GM03348 (cell line): ENCODE results near the gene LRRC40.
"Not testable (repeated sequence)": the region's sequence is repeated elsewhere in the genome, so short reads cannot be mapped to it uniquely, and the experiment has no call there.

Experiments
- DNase-seq: peaks from one replicate; pipeline ENCODE4 v3.0.0; 2012; ENCODE audit warnings: low spot score

The LRRC40 gene

DNA sequence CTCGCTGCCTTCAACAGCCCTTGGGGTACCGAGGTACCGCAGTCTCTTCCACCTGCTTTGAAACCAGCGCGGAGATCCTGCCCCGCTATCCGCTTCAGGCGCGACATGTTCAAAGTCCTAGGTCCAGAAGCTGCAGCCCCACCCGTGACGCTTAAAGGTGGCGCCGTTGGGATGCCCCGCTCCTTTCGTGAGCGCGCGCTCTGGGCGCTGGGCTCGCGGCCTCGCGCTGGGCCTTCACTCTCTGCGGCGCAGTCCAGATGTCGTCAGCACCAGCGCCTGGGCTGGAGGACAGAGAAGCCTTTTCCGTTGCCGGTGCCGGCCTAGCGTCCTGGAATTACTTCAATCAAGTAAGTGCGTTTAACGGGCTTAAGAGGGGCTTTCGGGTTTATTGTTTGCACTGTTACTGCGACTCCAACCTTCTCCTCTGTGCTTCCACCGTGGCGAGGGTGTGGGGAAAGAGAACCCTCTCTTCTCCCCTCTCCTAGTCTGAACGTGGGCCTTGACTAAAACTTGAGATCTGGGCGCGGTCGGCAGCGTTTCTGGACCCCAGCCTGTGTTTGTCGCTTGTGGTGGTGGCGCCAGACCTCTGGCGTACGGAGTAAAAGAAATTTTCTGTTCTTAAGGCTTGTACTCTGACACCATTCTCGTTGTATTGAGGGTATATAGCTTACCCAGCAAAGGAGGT lies at the start of gene LRRC40:
Gene LRRC40, minus strand, starts transcription at position 146 of the 685 bp plus-strand sequence. Its CDS starts 39 bp downstream, at position 107.
- DNase-seq = peak; percentile 96

DNA sequence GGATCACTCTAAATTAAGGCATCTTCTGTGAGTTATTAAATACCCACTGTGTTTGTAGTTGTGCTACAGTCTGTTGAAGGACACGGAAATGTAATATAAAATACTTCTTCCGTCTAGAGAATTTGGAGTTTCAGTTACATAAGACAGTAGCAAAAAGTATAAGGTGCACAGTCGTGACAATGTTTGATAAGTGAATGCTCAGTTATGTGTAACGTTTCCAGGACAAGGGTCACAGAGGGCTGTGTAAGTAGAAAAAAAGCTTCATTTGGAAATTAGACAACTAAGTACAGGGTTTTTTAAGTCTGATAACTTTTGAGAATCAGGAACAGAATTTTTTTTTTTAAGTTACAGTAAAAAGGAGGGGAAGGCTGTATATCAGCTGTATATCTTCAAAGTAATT lies 43.4 kb upstream of the LRRC40 start:
- DNase-seq = no peak

DNA sequence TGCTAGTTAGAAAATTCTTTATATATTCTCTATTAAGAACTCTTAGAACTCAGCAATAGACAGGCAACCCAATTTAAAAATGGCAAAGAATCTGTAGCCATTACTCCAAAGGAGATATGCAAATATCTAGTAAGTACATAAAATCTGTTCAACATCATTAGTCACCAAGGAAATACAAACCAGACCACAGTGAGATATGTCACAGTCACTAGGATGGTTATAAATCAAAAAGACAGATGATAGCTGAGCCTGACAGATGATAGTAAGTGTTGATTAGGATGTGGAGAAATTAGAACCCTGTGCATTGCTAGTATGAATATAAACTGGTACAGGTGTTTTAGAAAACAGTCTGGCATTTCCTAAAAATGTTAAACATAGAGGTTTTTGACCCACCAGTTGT lies 42.4 kb upstream of the LRRC40 start:
- DNase-seq = no peak

DNA sequence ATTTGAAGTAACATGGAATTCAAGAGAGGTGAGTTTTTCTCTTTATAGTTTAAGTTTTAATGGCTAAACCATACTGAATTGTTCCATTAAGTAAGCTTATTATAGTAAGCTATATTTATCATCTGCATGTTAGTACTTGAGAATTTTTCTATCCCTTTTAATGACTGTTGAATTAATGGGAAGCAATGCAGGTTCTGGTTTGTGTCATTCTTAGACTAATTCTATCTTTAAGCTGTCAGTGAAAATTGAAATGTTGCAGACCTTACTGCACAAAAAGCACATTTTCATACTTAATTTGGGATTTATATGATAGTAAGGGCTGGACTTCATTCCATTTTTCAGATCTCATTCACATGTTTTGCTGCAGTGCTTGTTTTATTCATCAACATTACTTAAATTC lies 41.7 kb upstream of the LRRC40 start:
- DNase-seq = no peak

DNA sequence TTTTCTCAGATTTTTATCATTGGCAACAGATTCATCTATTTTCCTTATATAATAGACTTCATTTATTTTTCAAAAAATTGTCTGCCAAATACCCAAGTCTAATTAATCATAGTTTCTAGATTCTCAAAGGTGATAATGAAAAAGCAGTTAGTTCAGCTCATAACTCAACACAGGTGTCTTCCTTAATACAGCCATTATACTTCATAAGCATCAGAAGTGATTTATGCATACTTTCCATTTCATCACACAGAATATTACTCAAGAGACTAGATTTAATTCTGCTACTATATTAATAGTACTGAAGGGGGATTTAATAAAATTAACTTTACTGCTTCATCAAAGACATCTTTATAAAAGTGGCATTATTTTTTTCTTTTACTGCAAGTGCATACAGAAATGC lies 34.6 kb upstream of the LRRC40 start:
- no peak for DNase-seq

DNA sequence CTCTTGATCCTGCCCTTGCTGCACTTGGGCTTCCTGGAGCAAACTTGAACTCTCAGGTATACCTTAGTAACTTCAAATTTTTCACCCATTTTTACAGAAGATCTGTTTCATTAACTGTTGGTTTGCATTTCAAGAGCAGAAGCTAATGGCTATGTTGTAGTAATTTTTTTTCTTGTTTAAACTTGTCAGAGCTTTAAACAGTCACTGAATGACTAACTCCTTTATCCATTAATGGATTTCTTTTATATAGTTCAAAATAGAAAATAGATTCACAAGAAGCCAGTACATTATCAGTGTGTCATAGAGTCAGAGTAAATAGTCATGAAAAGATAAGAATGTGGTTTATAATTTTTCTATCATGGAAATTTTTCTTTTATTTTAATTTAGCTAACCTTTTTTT lies 29.4 kb upstream of the LRRC40 start:
- DNase-seq = no peak

DNA sequence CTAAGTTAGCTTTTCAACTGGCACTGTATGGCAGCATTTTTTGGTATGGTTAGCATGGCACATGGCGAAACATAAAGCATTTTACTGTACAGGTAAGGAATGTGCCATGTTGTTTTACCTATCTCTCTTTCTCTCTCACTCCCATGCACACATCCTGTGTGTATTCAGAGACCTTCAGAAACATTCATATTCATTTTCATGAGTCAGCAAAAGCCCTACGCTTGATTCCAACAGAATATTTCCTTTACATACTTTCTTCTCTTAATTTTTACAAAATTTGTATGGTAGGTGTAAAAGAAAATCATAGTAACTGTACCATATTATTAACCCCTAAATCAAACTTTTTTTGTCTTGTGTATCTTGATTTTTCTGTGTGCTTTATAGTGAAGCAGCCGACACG lies 26.1 kb upstream of the LRRC40 start:
- no peak for DNase-seq

DNA sequence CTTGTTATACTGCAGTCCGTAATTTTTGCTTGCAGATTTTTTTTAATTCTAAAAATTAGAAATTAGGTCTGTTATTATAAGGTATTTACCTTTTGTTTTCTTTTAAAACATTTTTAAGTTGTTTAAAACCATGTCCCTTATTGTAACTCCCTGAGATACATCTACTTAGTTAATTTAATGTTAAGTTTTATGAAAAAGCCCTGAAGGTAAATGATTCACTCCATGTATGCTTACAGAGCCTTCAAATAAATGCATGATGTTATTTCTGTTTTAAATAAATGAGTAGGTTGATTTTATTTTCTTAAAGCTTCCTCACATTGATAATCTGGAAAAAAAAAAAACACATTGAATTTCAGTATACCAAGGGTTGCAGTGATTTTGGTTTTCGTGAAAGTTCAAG lies 23.3 kb upstream of the LRRC40 start:
- no peak for DNase-seq

DNA sequence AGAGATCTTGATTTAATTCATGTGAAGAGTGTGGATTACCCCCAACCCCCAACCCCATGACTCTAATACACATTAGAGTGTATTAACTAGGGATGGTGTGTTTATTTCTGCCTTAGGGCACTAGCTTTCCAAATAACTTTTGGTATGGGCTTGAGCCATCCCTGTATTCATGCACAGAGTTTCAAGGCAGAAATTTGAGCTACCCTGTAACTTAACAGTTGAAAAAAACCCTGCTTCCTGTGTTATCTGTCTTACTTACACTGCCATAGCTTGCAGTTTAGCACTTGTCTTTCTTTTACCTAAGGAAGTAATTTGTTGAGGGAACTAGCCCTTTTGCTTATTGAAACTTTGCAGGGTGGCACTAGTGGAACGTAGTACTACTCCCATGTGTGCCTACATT lies 22.1 kb upstream of the LRRC40 start:
- DNase-seq = no peak

DNA sequence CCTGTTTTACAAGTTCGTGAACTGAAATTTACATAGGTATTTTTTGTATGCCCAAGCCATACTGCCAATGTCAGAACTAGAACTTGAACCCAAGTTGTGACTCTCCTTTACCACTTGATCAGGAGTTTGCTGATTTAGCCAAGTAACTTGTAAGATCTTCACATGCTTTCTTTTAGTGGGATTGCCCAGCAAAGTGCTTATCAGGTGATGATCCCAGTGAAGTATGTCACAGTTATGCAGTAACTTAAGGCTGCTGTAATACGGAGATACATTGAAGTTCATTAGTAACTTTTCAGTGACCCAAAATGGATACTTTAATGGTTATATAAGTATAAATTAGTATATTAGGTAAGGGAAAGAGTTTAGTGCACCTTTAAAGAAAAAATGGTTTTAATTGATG lies 19.6 kb upstream of the LRRC40 start:
- no peak for DNase-seq

DNA sequence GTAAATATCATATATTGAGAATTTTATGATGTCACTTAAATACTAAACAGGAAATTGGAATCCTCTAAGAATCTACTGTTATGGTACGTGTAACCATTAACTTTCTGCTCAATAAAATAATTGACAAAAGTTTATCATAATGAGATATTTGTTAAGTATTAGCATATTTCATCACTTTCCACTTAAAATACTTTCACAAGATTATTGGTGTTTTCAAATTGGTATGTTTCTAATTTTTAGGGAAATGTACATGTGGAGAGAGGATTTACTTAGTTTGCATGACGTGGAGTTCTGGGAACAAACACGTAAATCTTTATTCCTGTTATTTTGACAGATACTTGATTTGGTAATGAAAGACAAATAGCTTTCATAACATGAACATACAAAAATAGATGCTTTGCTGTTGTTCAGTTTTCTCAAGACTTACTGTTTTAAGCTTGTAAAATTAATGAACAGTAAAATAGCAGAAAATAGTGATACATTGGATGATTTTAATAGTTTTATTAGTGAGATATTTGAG lies 17.4 kb upstream of the LRRC40 start:
- DNase-seq = no peak

DNA sequence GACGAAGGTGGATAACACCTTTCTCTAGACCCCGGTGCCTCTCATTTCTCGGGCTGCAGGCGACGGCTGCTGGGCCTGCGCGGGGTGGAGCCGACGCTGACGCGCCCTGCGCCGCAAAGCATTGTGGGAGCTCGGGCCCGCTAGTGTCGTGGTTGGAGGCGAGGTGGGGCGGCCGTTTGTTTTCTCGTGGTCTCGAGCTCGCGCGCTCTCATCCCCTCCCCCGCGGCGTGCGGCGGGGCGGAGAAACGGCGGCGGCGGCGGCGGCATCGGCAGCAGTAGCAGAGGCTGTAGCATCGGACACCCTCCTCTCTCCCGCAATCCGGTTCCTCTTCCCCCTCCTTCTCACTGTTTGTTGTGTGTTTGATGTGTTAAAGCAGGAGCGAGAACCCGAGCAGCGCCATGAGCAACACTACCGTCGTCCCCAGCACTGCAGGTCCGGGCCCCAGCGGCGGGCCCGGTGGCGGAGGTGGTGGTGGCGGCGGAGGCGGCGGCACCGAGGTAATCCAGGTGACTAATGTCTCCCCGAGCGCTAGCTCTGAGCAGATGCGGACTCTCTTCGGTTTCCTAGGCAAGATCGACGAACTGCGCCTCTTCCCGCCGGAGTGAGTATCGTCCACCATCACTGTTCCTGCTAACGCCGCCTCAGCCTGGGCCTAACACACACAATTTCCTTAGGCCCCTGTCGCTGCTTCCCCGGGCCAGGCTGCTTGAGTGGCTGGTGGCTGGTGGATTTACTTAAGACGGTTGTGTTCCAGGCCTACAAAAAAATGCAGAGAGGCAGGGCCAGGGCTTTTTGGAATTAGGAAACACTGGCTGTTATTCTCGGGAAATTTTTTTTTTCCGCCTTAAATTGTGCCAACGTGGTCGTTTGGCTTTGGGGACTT lies 16.1 kb upstream of the LRRC40 start, which contains the start of gene SRSF11:
Gene SRSF11, plus strand, starts transcription at position 143 of the 884 bp plus-strand sequence. Its CDS starts 257 bp downstream, at position 400.
- DNase-seq = peak; percentile 96

DNA sequence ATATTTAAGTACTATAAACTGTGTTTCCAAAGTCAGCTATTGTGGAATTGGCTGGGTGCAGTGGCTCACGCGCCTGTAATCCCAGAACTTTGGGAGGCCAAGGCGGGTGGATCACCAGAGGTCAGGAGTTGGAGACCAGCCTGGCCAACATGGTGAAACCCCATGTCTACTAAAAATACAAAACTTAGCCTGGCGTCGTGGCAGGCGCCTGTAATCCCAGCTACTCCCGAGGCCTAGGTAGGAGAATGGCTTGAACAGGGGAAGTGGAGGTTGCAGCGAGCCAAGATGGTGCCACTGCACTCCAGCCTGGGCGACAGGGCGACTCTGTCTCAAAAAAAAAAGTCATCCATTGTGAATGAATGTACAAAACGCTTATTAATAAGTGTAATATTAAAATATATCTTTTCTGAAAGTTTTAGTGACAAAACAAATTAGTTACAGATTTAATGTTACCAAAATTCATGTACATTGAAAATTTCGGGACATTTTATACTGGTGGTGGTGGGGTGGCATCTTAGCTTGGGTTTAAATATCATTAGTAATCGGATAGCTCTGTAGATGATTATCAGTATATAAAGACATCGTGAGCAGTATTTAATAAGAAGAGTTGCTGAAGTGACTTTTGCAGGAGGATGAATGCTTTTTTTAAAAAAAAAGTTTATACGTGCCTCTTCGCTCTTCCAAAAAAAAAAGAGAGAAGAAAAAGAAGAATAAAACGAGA lies 15.3 kb upstream of the LRRC40 start:
- DNase-seq = no peak

DNA sequence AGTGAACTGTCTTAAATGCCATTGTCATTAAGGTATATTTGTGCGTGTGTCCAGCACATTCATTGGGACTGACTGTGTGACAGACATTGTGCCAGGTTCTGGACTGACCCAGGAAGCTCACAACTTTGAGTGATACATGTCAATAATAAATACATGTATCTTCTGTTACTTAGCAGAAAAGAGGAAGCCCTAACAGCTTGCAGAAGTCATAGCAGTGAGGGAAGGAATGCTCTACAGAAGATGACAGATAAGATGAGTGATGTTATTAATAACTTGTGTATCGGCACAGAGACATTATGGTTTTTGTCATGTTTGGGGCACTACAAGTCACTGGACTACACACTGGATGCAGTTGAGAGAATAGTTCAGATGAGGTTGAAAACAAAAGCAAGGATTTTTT lies 14.6 kb upstream of the LRRC40 start:
- DNase-seq = no peak

DNA sequence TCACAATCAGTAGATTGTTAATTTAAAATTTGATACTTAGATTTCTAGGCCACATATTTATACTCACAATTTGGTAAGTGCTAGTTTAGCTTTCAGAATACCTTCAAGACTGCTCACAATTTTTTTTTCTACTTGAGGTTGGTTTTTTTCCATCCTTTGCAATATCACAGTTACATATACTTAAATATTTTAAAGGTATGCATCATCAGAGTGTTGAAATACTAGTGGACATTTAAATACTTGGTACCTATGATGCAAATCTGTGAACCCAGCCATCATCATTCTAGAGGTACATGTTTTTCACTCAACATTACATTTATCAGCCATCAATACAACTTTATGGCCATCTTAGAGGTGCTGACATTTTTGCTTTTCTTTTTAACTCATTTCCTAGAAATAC lies 6.2 kb upstream of the LRRC40 start:
- no peak for DNase-seq

DNA sequence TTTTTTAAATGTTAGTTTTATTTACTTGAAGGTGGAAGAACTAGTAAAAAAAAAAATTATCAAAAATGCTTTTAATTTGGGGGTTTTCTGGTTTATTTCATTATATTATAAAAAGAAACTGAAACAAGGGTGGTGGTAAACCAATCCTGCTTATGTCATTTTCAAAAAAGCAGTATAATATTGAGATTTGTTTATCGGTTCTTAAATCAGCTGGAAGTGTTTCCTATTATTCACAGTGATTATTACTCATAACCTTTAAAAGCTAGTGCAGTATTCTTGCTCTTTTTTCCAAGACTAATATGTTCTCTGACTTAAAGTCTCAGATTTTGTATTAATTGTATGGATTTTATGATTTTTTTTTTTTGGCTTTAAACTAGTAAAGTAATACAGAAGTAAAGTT lies 5.4 kb upstream of the LRRC40 start:
- peak; percentile 15 for DNase-seq

DNA sequence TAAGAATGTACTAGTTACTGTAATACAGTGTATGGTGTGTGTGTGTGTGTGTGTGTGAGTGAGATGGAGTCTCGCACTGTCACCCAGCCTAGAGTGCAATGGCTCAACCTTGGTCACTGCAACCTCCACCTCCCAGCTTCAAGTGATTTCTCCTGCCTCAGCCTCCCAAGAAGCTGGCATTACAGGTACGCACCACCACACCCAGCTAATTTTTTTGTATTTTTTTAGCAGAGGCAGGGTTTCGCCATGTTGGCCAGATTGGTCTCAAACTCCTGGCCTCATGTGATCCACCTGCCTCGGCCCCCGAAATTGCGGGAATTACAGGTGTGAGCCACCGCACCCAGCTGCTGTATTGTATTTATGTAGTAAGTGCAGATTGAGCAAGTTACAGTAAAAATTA lies 2.9 kb upstream of the LRRC40 start:
- DNase-seq = no peak

DNA sequence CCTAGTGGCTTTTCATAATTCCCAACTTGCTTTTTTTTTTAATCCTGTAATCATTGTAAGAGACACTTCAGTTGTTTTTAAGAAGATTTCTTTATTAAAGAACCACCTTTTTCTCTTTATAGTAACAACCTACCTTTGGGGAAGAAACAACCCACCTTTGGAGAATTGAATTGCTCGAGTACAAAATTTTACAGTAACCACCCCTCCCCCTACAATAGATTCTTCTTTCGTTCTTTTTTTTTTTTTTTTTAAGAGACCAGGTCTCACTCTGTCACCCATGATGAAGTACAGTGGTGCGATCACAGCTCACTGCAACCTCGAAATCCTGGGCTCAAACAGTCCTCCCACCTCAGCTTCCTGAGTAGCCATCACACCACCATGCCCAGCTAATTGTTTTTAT lies 2.1 kb upstream of the LRRC40 start:
- no peak for DNase-seq

DNA sequence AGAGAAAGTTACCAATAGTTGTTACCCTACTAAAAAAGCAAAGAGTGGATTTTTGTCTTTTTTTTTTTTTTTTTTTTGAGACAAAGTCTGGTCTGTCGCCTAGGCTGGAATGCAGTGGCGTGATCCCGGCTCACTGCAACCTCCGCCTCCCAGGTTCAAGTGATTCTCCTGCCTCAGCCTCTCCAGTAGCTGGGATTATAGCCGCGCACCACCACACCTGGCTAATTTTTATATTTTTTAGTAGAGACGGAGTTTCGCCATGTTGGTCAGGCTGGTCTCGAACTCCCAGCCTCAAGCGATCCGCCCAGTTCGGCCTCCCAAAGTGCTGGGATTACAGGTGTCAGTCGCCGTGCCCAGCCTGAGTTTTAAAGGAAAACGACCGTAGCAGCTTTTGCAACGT lies 1.5 kb upstream of the LRRC40 start:
- DNase-seq = not testable (repeated sequence)

DNA sequence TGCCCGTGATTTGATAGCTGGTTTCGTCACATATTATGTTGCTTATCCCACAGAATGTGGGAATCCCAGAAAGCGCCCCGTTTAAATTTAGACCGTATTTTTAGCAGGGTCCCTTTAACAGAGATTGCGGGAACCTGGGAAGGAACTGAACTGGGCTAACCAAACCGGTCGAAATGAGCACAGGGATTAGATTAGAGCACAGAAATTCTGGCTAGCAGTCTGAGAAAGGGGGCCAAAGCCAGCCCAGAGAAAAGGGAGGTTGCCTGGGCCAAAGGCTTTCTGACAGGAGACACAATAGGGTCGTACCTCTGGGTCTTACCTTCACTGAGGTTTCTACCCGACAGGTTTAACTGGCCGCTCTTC lies 327 bp downstream of the LRRC40 start:
- DNase-seq = peak; percentile 16

DNA sequence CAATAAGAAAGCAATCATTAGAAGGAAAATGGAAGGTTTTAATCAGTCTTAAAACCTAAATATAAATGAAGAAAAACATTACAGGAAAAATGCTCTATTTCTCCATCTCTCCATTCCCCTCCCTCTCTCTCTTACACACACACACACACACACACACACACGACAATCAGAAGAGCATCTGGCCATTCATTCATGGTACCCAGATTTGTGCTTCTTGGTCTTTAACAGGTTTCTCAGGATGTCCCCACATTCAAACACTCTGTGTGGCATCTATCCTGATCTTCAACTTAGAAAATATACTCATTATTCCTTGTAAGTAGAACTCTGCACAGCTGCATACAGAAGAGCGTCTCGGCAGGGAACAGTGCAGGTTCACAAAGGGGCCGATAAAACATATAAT lies 779 bp downstream of the LRRC40 start:
- DNase-seq = no peak

DNA sequence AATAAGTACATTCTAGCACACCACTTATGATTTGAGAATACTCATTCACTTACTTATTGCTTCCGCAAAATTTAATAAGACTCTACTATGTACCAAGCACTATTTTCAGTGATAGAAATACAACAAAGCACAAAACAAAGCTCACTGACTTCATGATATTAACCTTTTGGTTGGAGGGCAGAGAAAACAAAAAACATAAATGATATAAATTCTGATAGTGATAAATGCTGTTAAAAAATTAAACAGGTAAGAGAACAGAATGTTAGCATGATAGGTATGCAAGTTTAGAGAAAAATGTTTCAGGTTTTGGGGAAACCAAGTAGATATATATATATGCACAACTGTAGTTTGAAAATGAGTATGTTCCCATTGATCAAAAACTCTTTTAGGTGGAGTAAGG lies 1.2 kb downstream of the LRRC40 start:
- no peak for DNase-seq
